Endothelial cell of umbilical vein (primary cell): ENCODE data around the gene URM1. TPM values are rescaled to one million over a fixed set of nuclear protein-coding genes. Genes with fewer than 3 reads are reported as not detected.

Source experiments
- BruUV-seq: library from RNA; stranded (reverse); fragments of 400-500 nt; replicated peaks from 2 replicates; lab custom pipeline; 2021; lab: Mats Ljungman, UMichigan
- CTCF ChIA-PET: fragments of 300-600, 350-600 bp; sonication (Branson Sonifier 250); formaldehyde crosslinking; loops from one replicate; lab custom pipeline; 2021; ENCODE audit warnings: antibody characterized with exemption, inconsistent platforms; lab: Charles Lee
- POLR2A ChIA-PET: fragments of 300-600, 350-600 bp; sonication (Branson Sonifier 250); formaldehyde crosslinking; loops from one replicate; lab custom pipeline; 2021; ENCODE audit warnings: antibody characterized with exemption, inconsistent platforms; lab: Charles Lee
- DNase-seq: peaks from one replicate; pipeline ENCODE4 v3.0.0-alpha.2; 2011; ENCODE audit warnings: low read depth, low spot score
- FAIRE-seq: peaks from 2 replicates; lab custom pipeline; 2011; peaks lifted over from hg19 to GRCh38; lab: Jason Lieb, UNC
- H2AFZ ChIP-seq: 2 replicates; pipeline ENCODE4 v1.6.0; 2012; ENCODE audit warnings: low read depth, low read length, control low read depth, inconsistent platforms
- H3K27ac ChIP-seq: 2 replicates; pipeline ENCODE4 v1.5.1; 2011; ENCODE audit warnings: low read depth, mild to moderate bottlenecking, control low read depth, low read length, moderate library complexity; ENCODE audit not compliant: insufficient read depth
- H3K27me3 ChIP-seq, 2 experiments: 2 replicates each; pipeline versions ENCODE4 v1.6.0 to v1.6.1; 2011; ENCODE audit warnings: low read length in 2 of 2, mixed read lengths in 1 of 2; ENCODE audit not compliant: control insufficient read depth in 2 of 2, insufficient read depth in 2 of 2
- H3K36me3 ChIP-seq, 2 experiments: 2 replicates in 1 of 2; 3 replicates in 1 of 2; pipeline ENCODE4 v1.5.1; 2011; ENCODE audit warnings: low read length in 2 of 2, mild to moderate bottlenecking in 1 of 2, moderate library complexity in 1 of 2; ENCODE audit not compliant: control insufficient read depth in 2 of 2, insufficient read depth in 2 of 2; ENCODE audit errors: extremely low read depth in 1 of 2
- H3K4me1 ChIP-seq: 3 replicates; pipeline ENCODE4 v1.5.1; 2011; ENCODE audit warnings: mild to moderate bottlenecking, low read length; ENCODE audit not compliant: control insufficient read depth, insufficient read depth; ENCODE audit errors: extremely low read depth
- H3K4me2 ChIP-seq: 2 replicates; pipeline ENCODE4 v1.6.1; 2011; ENCODE audit warnings: low read length, control low read depth, mixed read lengths; ENCODE audit not compliant: insufficient read depth
- H3K4me3 ChIP-seq, 3 experiments: fragments of 200-600 bp in 1 of 3; sonication (generic), shearing (Covaris generic) in 1 of 3; replicated peaks in 1 of 3; 2 replicates each; pipeline ENCODE4 v1.5.1; 2011 to 2016; ENCODE audit warnings: control low read depth in 3 of 3, low read length in 3 of 3, mild to moderate bottlenecking in 2 of 3, inconsistent platforms in 1 of 3, low read depth in 1 of 3, moderate library complexity in 1 of 3; ENCODE audit not compliant: insufficient read depth in 1 of 3
- H3K79me2 ChIP-seq: 2 replicates; pipeline ENCODE4 v1.6.0; 2012; ENCODE audit warnings: low read length, inconsistent platforms; ENCODE audit not compliant: control insufficient read depth, insufficient read depth
- H3K9ac ChIP-seq: replicated peaks from 2 replicates; pipeline ENCODE3; 2011; ENCODE audit warnings: low read length, control low read depth; ENCODE audit not compliant: insufficient read depth; ENCODE audit errors: extremely low read depth
- H3K9me1 ChIP-seq: replicated peaks from 3 replicates; pipeline ENCODE4 v1.6.0; 2011; ENCODE audit warnings: mild to moderate bottlenecking, low read length; ENCODE audit not compliant: control insufficient read depth, insufficient read depth; ENCODE audit errors: extremely low read depth
- H3K9me3 ChIP-seq: replicated peaks from 2 replicates; pipeline ENCODE4 v1.5.1; 2012; ENCODE audit warnings: low read length, inconsistent platforms; ENCODE audit not compliant: control insufficient read depth, insufficient read depth
- H4K20me1 ChIP-seq: replicated peaks from 2 replicates; pipeline ENCODE3; 2011; ENCODE audit warnings: mild to moderate bottlenecking, low read length; ENCODE audit not compliant: control insufficient read depth, insufficient read depth; ENCODE audit errors: extremely low read depth
- GATA2 ChIP-seq: IDR thresholded peaks from 2 replicates; pipeline ENCODE4 v1.7.0; 2011; ENCODE audit warnings: low read depth, mild to moderate bottlenecking, moderate library complexity, mixed read lengths, low read length; ENCODE audit not compliant: insufficient read length, insufficient read depth
- MYC ChIP-seq: IDR thresholded peaks from one replicate; pipeline ENCODE4 v1.6.1; 2011; ENCODE audit warnings: mild to moderate bottlenecking, low read depth, low read length
- dilution Hi-C: fragments of 300-500 bp; cut with MboI; formaldehyde crosslinking; loops from one replicate; pipeline ENCODE4 v1.15.0; 2019; ENCODE audit warnings: low sequenced_read_pairs; ENCODE audit not compliant: extremely low pct_ligation_motif_present
- intact Hi-C: fragments of 100-400 bp; cut with micrococcal nuclease; formaldehyde crosslinking; loops from one replicate; pipeline ENCODE4 v1.10.0; 2022
- microRNA counts: library from miRNA; unstranded; fragments of <30 nt; microRNA quantifications from one replicate; lab custom pipeline; 2016
- microRNA-seq: library from miRNA; unstranded; fragments of <30 nt; microRNA quantifications from one replicate; pipeline ENCODE4 v1.2.0, GENCODE V29; 2021; ENCODE audit warnings: borderline number of aligned reads, borderline replicate concordance
- polyA plus RNA-seq, 4 experiments: library from polyadenylated mRNA; depleted of rRNA in 3 of 4; stranded (reverse) in 3 of 4; unstranded in 1 of 4; fragments of >200 nt; gene quantifications; 2 replicates each; pipeline versions ENCODE4 v1.2.1 to v1.2.3, GENCODE V29; 2011 to 2012; ENCODE audit warnings: missing spikeins in 1 of 4
- total RNA-seq: library from RNA; stranded (reverse); gene quantifications from 2 replicates; pipeline ENCODE4 v1.2.3, GENCODE V29; 2021

URM1 gene
- total and polyA plus RNA-seq, 2 donors (not counting 3 experiments of a cell fraction or from before 2014, with no cell fraction given) = 86.5 to 100 TPM

DNA sequence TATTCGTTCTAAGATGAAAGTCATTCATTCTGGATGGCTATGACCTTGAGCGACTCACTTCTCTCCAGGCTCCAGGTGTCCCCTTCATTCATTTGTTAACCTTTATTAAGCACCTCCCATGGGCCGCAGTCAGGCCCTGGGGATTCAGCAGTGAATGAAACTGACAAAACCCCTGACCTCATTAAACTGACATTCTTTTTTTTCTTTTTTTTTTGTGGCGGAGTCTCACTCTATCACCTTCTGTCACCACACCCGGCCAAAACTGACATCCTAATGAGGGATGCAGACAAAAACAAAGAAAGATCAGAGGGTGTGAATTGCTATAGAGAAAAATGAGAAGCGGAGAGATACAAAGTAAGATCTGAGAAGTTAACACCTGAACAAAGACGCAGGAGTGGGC, 68.1 kb downstream of the URM1 start:
- dilution Hi-C loops (no loop called here), intact Hi-C loops (loop anchor here (2.0 to 5.0 kb wide), 3 partner anchors 66 to 126 kb away; partner anchors contain the start of genes GLE1 and SPTAN1)
- Histone ChIP-seq H3K4me1 (peaks cover 2% of the 10 kb centered on the region), H3K4me2 (no peak overlapping the region), H4K20me1 (no peaks in the 10 kb centered on the region), H3K79me2 (no peaks in the 10 kb centered on the region), H3K9me1 (no peaks in the 10 kb centered on the region), H2AFZ (no peak overlapping the region), H3K27me3 (no peaks in the 10 kb centered on the region), H3K27ac (no peak overlapping the region), H3K4me3 (no peak overlapping the region), H3K36me3 (peaks cover 0 to 2% of the 10 kb centered on the region in 2 experiments), H3K9me3 (no peaks in the 10 kb centered on the region), H3K9ac (no peak overlapping the region)
- DNase-seq (no peak), FAIRE-seq (no peak)
- TF ChIP-seq MYC (no peak), GATA2 (no peak)
- no TSS peak for BruUV-seq
- ChIA-PET CTCF (interaction anchor here (0.5 to 2.9 kb wide), 53 partner anchors 10 to 323 kb away, joined by 3 to 57 read pairs (median 5); partner anchors contain the start of genes CERCAM, GLE1, ODF2 and SPTAN1), POLR2A (interaction anchor here (0.7 to 1.2 kb wide), 2 partner anchors 18 to 114 kb away, joined by 3 read pairs; partner anchors contain the start of genes CERCAM and SPTAN1)

MicroRNA genes within 50 kb of the gene (microRNA counts, 767-probe panel; counts per million panel counts)
- 723 counts per million, percentile 96 among the panel's probes with 10 or more counts for microRNA hsa-miR-219-2-3p (lab: Ali Mortazavi, UCI)

Small RNA genes within 50 kb of the gene (microRNA-seq; reads per million reads assigned to microRNA genes)
- gene MIR219B = not detected

Other genes starting within 250 kb of the URM1 start
- gene PTGES2, start 243.6 kb upstream of the URM1 start, total RNA-seq = 64.2 and 69.6 TPM in 2 replicates
- 69.8 and 69.9 TPM in 2 replicates for gene PTGES2, start 243.6 kb upstream of the URM1 start, polyA plus RNA-seq
- not detected in 2 replicates for gene LCN2, start 221.9 kb upstream of the URM1 start, total RNA-seq
- gene LCN2, start 221.9 kb upstream of the URM1 start, polyA plus RNA-seq = not detected in 2 replicates
- 51.0 and 53.2 TPM in 2 replicates for gene BBLN, start 211.1 kb upstream of the URM1 start, total RNA-seq
- 124 and 206 TPM in 2 replicates for gene BBLN, start 211.1 kb upstream of the URM1 start, polyA plus RNA-seq
- 143 and 150 TPM in 2 replicates for gene CIZ1, start 179.8 kb upstream of the URM1 start, total RNA-seq
- 88.3 and 97.2 TPM in 2 replicates for gene CIZ1, start 179.8 kb upstream of the URM1 start, polyA plus RNA-seq
- gene DNM1, start 168.0 kb upstream of the URM1 start, total RNA-seq = 2.9 and 7.9 TPM in 2 replicates
- 0.59 TPM in 2 replicates for gene DNM1, start 168.0 kb upstream of the URM1 start, polyA plus RNA-seq
- gene GOLGA2, start 95.4 kb upstream of the URM1 start, total RNA-seq = 107 and 114 TPM in 2 replicates
- 42.3 and 52.3 TPM in 2 replicates for gene GOLGA2, start 95.4 kb upstream of the URM1 start, polyA plus RNA-seq
- 21.2 and 25.2 TPM in 2 replicates for gene SWI5, start 95.1 kb upstream of the URM1 start, total RNA-seq
- gene SWI5, start 95.1 kb upstream of the URM1 start, polyA plus RNA-seq = 58.0 and 62.0 TPM in 2 replicates
- gene TRUB2, start 48.9 kb upstream of the URM1 start, total RNA-seq = 35.4 and 39.3 TPM in 2 replicates
- 17.6 and 21.1 TPM in 2 replicates for gene TRUB2, start 48.9 kb upstream of the URM1 start, polyA plus RNA-seq
- gene COQ4, start 48.5 kb upstream of the URM1 start, total RNA-seq = 44.4 and 46.6 TPM in 2 replicates
- 78.1 and 83.2 TPM in 2 replicates for gene COQ4, start 48.5 kb upstream of the URM1 start, polyA plus RNA-seq
- gene SLC27A4, start 30.8 kb upstream of the URM1 start, total RNA-seq = 35.0 and 36.9 TPM in 2 replicates
- gene SLC27A4, start 30.8 kb upstream of the URM1 start, polyA plus RNA-seq = 29.9 and 31.8 TPM in 2 replicates
- 46.8 and 47.9 TPM in 2 replicates for gene CERCAM, start 49.5 kb downstream of the URM1 start, total RNA-seq
- 77.8 and 105 TPM in 2 replicates for gene CERCAM, start 49.5 kb downstream of the URM1 start, polyA plus RNA-seq
- 49.5 and 50.5 TPM in 2 replicates for gene ODF2, start 84.6 kb downstream of the URM1 start, total RNA-seq
- gene ODF2, start 84.6 kb downstream of the URM1 start, polyA plus RNA-seq = 12.8 and 16.7 TPM in 2 replicates
- gene GLE1, start 133.3 kb downstream of the URM1 start, total RNA-seq = 20.5 and 22.6 TPM in 2 replicates
- gene GLE1, start 133.3 kb downstream of the URM1 start, polyA plus RNA-seq = 12.2 and 13.0 TPM in 2 replicates
- 478 and 502 TPM in 2 replicates for gene SPTAN1, start 181.2 kb downstream of the URM1 start, total RNA-seq
- gene SPTAN1, start 181.2 kb downstream of the URM1 start, polyA plus RNA-seq = 408 and 487 TPM in 2 replicates